ENCODE data around the gene PHF5A.

Gene PHF5A

DNA sequence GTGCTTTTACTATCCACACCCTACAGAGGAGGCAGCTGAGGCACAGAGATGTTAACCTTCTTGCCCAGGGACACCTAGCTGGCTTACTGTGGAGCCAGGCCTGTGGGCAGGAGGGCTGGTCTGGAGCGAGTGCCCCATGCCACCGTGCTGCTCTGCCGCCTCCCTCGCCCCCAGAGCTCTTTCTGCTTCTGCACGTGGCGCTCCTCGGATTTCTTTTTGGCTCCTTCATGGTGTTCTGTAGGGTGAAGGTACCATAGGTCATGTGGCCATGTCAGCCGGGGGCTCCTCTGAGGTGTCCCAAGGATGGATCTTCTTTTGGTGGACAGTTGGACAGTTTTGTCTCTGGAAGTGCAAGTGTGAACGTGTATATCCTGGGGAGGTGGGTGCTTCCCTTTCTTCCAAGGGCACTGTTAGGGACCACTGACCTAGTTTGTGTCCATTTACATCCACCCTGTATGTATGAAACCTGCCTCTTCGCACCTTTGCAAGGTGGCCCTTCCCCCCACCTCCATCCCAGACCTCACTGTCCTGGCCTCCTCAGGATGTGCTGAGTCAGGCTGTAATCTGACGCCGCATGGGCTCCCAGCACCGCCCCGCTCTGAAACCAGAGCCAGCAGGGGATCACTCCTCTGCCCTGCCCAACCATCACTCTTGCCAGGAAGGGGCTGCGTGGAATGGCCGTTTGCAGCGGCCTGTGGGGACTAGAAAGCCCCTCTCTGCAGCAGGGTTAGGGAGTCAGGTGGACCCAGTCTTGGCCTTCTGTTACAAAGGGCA, 44.1 kb upstream of the PHF5A start:
- peak; percentile 39 for DNase-seq
- Histone ChIP-seq H3K4me3 (ENCODE audit: low read depth, low read length) (no peak overlapping the region), H3K36me3 (peaks cover 60% of the 10 kb centered on the region), H3K9me3 (no peaks in the 10 kb centered on the region), H3K4me1 (no peaks in the 10 kb centered on the region), H3K27me3 (no peaks in the 10 kb centered on the region)
- TF ChIP-seq, protein P1, sequence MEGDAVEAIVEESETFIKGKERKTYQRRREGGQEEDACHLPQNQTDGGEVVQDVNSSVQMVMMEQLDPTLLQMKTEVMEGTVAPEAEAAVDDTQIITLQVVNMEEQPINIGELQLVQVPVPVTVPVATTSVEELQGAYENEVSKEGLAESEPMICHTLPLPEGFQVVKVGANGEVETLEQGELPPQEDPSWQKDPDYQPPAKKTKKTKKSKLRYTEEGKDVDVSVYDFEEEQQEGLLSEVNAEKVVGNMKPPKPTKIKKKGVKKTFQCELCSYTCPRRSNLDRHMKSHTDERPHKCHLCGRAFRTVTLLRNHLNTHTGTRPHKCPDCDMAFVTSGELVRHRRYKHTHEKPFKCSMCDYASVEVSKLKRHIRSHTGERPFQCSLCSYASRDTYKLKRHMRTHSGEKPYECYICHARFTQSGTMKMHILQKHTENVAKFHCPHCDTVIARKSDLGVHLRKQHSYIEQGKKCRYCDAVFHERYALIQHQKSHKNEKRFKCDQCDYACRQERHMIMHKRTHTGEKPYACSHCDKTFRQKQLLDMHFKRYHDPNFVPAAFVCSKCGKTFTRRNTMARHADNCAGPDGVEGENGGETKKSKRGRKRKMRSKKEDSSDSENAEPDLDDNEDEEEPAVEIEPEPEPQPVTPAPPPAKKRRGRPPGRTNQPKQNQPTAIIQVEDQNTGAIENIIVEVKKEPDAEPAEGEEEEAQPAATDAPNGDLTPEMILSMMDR (IDR thresholded peaks at IDR 0.05; ENCODE audit: low read depth, low read length), result no peak

DNA sequence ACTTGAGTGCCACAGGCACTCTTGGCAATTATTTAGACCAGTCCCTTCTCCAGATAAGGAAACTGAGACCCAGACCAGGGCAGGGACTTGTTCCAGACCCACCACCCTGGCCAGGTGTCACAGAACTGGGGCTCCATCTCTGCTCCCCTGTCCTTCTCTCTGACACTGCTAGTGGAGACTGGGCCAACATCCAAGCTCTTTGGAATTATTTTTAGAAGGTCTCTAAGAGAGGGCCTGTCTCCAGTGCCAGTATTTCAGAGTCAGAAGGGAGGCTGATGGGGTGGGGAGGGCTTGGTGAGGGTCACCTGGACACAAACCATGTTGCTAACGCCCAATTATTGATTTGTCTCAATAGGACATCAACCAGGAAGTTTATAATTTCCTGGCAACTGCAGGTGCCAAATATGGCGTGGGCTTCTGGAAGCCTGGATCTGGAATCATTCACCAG, 43.1 kb upstream of the PHF5A start:
- no peak for DNase-seq
- no peaks in the 10 kb centered on the region for H3K4me1 ChIP-seq
- no peaks in the 10 kb centered on the region for H3K27me3 ChIP-seq
- peaks cover 62% of the 10 kb centered on the region for H3K36me3 ChIP-seq
- H3K4me3 ChIP-seq (ENCODE audit: low read depth, low read length), result no peak overlapping the region
- H3K9me3 ChIP-seq, result no peaks in the 10 kb centered on the region
- TF ChIP-seq, protein P1 (IDR thresholded peaks at IDR 0.05; ENCODE audit: low read depth, low read length), result no peak

DNA sequence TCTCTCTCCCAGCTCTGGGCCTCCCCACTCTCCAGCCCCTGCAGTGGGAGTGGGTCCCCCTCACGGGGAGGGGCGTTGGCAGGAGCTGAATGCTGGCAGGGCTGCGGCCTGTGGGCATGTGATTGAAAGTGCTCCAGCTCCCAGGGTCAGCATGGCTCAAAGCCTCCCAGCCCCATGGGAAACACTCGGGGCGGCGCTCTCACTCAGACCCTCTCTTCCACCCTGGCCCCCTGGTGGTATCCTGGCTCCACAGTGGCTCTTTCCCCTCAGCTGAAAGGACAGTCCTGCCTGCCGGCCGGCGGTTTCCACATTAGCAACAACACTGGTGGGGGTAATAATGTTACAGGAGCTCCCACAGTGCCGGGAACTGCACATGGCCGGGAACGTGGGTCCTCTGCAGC, 40.3 kb upstream of the PHF5A start:
- H3K36me3 ChIP-seq, result peaks cover 60% of the 10 kb centered on the region
- peak; percentile 32 for DNase-seq
- H3K9me3 ChIP-seq, result no peaks in the 10 kb centered on the region
- TF ChIP-seq, protein P1 (IDR thresholded peaks at IDR 0.05; ENCODE audit: low read depth, low read length), result peak; percentile 12; the same call in 1 of the 2 replicates
- no peaks in the 10 kb centered on the region for H3K27me3 ChIP-seq
- H3K4me1 ChIP-seq, result no peaks in the 10 kb centered on the region
- H3K4me3 ChIP-seq (ENCODE audit: low read depth, low read length), result no peak overlapping the region

DNA sequence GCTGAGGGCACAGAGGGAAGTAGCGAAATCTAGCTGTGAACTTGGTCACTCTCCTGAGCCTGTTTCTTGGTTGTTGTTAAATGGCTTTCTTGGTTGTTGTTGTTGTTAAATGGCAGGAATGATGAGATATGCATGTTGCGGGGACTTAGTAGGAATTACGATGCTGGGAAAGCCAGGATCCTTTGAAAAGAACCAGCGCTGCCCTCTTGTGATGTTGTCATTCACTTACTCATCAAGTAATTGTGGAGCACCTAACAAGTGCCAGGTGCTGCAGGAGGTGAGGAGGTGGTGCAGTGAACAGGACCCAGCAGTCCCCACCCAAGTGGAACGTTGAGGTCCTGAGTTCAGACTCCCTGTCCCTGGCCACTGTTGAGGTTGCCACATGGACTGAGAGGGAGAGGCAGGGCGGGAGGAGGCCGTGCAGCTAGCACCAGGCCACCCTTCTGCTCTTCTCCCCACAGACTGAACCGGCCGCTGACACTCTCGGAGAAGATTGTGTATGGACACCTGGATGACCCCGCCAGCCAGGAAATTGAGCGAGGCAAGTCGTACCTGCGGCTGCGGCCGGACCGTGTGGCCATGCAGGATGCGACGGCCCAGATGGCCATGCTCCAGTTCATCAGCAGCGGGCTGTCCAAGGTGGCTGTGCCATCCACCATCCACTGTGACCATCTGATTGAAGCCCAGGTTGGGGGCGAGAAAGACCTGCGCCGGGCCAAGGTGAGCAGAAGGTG, 39.0 kb upstream of the PHF5A start:
- Histone ChIP-seq H3K36me3 (peaks cover 64% of the 10 kb centered on the region), H3K27me3 (no peaks in the 10 kb centered on the region), H3K9me3 (no peaks in the 10 kb centered on the region), H3K4me1 (no peaks in the 10 kb centered on the region), H3K4me3 (ENCODE audit: low read depth, low read length) (no peak overlapping the region)
- TF ChIP-seq, protein P1 (IDR thresholded peaks at IDR 0.05; ENCODE audit: low read depth, low read length), result no peak
- no peak for DNase-seq

DNA sequence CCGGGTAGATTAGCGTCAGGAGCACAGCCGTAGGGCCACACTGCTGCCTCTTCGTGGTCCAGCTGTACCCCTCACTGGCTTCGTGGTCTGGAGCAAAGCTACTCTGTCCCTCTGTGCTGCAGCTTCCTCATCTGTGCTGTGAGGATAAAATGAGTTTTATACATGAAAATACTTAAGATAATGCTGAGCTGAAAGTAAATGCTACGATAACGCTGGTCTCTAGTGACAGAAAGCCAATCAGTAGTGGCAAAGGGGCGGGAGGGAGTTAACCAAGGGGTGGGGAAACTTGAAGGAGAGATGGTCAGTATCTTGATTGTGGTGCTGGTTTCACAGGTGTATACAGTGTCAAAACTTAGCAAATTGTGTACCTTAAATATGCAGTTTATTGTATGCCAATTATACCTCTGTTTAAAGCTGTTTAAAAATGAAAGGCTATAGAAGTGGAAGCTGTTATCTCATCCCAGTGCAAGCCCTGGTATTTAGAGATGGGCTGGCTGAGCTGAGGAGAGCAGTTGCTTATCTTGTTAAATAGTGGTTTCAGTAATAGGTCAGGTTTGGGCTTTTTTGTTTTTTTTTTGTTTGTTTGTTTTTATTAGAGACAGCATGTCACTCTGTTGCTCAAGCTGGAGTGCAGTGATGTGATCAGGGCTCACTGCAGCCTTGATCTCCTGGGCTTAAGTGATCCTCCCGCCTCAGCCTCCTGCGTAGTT, 37.2 kb upstream of the PHF5A start:
- DNase-seq, result no peak
- Histone ChIP-seq H3K27me3 (no peaks in the 10 kb centered on the region), H3K4me3 (ENCODE audit: low read depth, low read length) (no peak overlapping the region), H3K4me1 (no peaks in the 10 kb centered on the region), H3K9me3 (no peaks in the 10 kb centered on the region), H3K36me3 (peaks cover 72% of the 10 kb centered on the region)
- TF ChIP-seq, protein P1 (IDR thresholded peaks at IDR 0.05; ENCODE audit: low read depth, low read length), result no peak

All from BE2C (cell line).